Suppressor macrophage treated with lipopolysaccharide for 1 hour (primary cell): ENCODE measurements around the gene DEFB129.

Experiments
- DNase-seq, 3 donors: peaks; one replicate each; pipeline ENCODE4 v3.0.0-alpha.2; 2020 to 2022

The DEFB129 gene

GRCh38 chr20:257419-257818, 30.4 kb downstream of the DEFB129 start, which contains the start of gene DEFB132:
DEFB132 (plus strand) TSS chr20:257724; CDS start chr20:257779, 55 bp downstream.
- DNase-seq: no peak

GRCh38 chr20:258269-258858, 31.3 kb downstream of the DEFB129 start:
- no peak for DNase-seq

GRCh38 chr20:258963-259362, 31.9 kb downstream of the DEFB129 start:
- DNase-seq: no peak

GRCh38 chr20:259981-260380, 32.9 kb downstream of the DEFB129 start:
- peak; percentile 48 to 68 (median 56) for DNase-seq

GRCh38 chr20:263701-264100, 36.6 kb downstream of the DEFB129 start:
- no peak for DNase-seq

GRCh38 chr20:266596-267562, 39.8 kb downstream of the DEFB129 start:
- DNase-seq: peak; percentile 80 to 90 (median 87)

- DNase-seq: no peak
Observed at GRCh38 chr20:270517-270916, 43.5 kb downstream of the DEFB129 start.

- DNase-seq: no peak
Observed at GRCh38 chr20:271069-271468, 44.0 kb downstream of the DEFB129 start.

- DNase-seq: no peak
Observed at GRCh38 chr20:271528-271927, 44.5 kb downstream of the DEFB129 start.

- DNase-seq: no peak
Observed at GRCh38 chr20:272718-273117, 45.7 kb downstream of the DEFB129 start.

GRCh38 chr20:273884-274283, 46.8 kb downstream of the DEFB129 start:
- no peak for DNase-seq

GRCh38 chr20:275791-276190, 48.7 kb downstream of the DEFB129 start:
- no peak for DNase-seq

GRCh38 chr20:276620-277495, 49.8 kb downstream of the DEFB129 start:
- no peak for DNase-seq

- DNase-seq: no peak
Observed at GRCh38 chr20:277496-277781, 50.4 kb downstream of the DEFB129 start.

- DNase-seq: no peak
Observed at GRCh38 chr20:278181-278580, 51.1 kb downstream of the DEFB129 start.

- DNase-seq: no peak
Observed at GRCh38 chr20:278607-279571, 51.8 kb downstream of the DEFB129 start.
